ENCODE results near the gene AGMO.

The AGMO gene

DNA sequence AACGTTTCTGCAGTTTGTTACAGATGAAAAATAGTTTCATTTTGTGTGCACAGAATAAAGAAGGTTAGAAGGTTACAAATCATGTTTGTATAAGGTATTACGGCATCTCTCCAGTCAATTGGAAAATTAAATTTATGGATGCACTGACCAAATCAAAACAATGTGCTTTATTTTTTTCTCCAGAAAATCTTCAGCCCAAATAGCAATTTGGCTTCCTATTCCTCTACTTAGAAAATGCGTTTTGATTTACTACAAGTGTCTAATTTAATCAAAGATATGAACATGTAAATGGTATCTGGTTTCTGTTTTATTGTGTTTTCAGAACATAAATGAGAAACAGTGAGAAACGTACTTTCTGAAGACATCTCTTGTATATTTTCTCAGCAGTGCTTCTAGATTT, 63.4 kb downstream of the AGMO start:
- DNase-seq (ENCODE audit: low spot score), result no peak

DNA sequence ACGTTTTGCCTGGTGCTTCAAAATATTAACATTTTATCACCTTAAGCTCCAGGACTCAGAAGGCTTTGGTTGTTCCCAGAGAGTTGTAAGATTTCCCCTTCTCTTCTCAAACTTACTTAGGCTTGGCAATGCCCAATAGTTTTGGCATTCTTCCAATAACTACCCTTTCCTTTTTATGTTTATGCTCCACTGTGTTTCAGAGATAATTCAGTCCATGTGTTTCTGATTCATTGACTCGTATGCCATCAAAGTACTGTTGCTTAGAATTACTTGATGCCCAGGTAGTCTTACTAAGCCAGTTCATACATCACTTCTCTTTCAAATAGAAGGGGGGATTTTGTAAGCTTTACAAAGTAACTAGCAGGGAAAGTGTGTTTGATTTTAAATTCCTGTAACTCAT, 66.6 kb downstream of the AGMO start:
- DNase-seq (ENCODE audit: low spot score), result no peak

DNA sequence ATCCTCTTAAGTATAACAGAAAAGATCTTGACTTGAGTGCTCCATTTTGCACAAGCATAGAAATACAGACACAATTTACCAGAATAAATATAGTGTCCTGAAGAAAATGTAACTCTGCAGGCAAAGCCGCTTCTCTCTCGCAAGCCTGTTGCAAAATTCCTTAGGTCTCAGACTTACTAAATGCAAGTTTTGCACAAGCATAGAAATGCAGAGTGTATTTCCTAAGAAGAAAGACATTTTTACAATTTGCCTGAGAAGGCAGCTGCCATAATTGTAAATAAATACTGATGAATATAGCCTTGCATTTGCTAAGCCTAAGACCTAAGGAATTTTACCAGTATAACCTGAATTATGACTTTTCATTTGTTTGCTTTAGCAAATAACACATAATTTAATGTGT, 67.1 kb downstream of the AGMO start:
- DNase-seq (ENCODE audit: low spot score), result no peak

- DNase-seq (ENCODE audit: low spot score), result no peak
Measured at GRCh38 chr7:15491361-15491760, 70.5 kb downstream of the AGMO start.

- no peak for DNase-seq (ENCODE audit: low spot score)
Measured at GRCh38 chr7:15490291-15490690, 71.5 kb downstream of the AGMO start.

DNA sequence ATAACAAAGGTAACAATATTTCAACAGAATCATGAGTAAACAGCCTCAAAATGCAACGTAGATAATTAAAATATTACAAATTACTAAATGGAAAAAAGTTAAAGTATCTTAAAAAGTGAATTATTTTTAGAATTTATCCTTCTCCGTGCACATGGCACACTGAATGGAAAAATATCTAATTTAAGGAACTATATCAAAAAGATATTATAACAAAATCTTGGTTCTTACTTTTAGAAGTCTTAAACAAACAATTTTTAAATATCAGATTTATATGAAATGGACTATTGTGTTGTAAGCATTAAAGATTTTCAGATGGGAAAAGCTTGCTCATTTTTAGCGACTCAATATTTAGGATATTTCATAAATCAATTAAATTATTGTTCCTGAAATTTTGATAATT, 72.0 kb downstream of the AGMO start:
- DNase-seq (ENCODE audit: low spot score), result no peak

DNA sequence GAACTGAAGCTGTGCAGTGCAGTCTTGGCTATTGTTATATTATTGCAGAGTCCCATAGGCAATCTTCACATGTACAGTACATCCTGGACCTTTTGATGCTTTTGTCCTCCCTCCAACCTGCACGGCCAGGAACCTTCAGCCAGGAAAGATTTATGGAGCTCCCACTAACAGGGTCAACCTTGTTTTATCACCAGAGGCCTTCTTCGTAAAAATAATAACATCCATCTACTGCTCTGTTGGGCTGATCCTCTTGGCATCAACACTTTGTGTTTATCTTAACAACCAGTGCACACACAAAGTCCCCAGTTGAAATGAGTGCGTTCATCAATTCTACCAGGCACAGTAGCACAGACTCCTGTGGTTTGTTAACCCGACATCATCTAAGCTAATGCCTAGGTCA, 72.4 kb downstream of the AGMO start:
- DNase-seq (ENCODE audit: low spot score), result no peak

DNA sequence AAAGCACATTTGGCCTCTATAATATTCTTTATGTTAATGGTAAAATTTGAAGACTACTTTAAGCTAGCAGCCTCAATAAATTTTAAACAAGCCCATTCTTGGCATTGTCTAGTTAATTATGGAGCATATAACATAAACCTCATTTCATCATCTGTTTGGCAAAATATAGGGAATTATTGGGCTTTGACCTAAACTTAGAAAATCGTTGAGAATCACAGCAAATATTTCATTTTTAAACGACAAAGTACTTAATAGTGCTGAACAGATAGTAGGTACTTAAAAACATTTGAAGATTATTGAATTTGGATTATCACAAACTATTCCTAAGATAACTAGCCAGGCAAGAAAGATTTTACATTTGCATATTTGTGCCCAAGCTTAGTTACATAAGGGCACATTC, 73.4 kb downstream of the AGMO start:
- DNase-seq (ENCODE audit: low spot score), result no peak

DNA sequence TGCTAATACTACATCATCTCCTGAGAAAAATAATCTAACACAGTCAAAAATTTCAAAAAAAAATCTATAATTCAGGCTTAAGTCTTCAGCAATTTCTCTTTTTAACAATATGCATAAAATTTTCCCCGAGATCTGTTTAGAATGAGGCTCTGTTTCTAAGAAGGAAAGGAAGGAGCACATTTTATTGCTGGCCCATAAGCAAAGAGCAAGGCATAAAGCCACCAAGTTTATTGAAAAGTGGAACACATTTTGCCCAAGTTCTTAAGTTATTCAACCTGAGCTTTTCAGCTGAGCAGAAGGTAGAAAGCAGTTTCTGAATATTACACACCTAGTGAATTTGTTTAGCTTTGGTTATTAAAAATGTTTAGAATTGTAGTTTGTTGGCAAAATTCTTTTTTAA, 73.9 kb downstream of the AGMO start:
- no peak for DNase-seq (ENCODE audit: low spot score)

DNA sequence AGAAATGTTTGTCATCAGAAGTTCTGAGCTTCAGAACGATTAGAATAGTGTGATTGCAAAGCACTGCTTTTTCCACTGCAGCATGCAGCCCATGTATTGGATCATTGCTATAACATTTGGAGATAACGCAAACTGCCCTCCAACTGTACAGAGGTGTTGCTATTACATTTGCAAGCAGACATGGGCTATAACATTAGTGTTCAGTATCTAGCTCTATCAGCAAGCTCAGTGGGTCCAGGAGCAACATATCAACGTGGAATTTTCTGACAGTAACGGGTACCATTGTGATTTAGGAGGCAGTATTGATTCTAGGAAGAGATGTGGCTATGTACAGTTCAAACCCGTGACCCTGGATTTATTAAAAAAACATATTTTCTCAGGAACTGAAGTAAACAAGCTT, 75.8 kb downstream of the AGMO start:
- DNase-seq (ENCODE audit: low spot score), result no peak

DNA sequence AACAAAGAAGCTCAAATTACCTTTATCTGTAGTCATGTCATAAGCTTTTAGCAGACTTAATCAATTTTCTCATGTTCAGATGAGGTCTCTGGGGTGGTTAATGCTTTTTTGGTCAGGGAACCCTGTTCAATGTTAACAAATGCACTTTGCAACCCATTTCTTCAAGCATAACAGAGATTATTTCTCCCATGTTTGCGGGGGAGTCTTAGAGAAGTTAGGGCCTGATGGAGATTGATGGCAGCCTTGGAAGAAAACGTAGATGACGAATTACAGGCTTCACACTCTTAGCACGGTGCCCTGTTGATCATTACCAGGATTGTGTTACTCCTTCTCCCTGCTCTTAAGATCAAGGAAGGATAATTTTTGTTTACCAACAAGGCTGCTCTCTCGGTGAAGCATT, 76.4 kb downstream of the AGMO start:
- no peak for DNase-seq (ENCODE audit: low spot score)

GRCh38 chr7:15481132-15481531, 80.7 kb downstream of the AGMO start:
- DNase-seq (ENCODE audit: low spot score), result no peak

- DNase-seq (ENCODE audit: low spot score), result no peak
Measured at GRCh38 chr7:15478401-15478800, 83.4 kb downstream of the AGMO start.

DNA sequence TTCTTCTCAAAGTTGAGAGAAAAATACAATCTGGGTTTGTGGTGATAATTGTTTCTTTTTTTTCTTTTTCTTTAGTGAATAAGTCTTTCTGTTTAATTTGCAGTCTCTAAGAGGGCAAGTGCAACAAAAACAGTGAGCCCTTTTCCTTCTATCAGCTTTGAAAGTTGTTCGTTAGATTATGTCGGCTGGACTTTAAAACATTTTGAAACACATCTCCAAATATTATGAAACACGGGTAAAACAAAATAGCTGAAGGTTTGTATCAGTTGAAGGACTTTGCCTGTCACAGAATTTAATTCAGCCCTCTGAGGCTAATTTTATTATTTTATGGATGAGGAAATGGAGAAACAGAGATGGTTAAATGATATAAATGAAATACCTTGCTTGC, 85.3 kb downstream of the AGMO start:
- no peak for DNase-seq (ENCODE audit: low spot score)

DNA sequence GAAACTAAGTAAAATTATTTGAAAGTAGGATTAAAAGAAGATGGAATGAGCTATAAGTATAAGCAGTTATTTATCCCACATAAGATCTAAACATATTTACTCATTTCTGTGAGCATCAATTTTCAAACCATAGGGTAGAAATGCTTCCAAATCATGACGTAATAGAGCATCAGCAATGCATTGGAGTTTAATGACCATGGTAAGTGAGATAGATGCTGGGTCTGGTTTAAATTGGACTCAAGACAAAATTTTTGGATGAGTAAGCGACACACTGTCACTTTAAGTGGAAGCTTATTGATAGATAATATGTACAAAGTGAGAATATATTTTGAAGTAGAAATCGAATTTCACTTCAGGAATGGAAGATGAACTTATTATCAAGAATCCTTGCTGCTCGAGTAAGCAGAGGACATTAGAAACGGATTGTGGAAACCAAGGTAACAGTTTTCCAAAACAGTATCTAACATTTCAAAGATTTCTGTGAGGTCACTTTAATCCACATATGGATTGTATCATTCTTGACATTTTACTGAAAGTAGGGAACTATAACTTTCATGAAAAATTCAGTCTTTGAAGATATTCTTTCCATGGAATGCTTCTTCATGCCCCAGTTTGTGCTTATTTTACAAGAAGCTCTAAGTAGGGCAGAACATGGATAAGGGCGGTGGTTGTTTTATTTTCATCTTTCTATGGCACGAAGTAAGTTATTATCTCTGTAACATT, 85.8 kb downstream of the AGMO start:
- DNase-seq (ENCODE audit: low spot score), result no peak

DNA sequence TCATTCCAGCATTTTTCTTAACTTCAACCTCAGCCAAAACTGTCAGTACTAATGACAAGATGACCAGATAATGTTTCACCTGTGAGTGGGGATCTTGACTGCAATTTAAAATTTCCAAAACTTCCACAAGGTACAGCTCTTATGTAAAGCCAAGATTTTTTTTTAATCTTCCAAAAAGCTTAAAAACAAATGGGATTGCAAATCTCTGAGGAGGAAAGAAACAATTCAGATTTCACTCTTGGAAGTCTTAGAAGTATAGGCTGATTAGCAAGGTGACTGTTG, 90.2 kb downstream of the AGMO start:
- DNase-seq (ENCODE audit: low spot score), result no peak

- no peak for DNase-seq (ENCODE audit: low spot score)
Measured at GRCh38 chr7:15470825-15471668, 90.8 kb downstream of the AGMO start.

DNA sequence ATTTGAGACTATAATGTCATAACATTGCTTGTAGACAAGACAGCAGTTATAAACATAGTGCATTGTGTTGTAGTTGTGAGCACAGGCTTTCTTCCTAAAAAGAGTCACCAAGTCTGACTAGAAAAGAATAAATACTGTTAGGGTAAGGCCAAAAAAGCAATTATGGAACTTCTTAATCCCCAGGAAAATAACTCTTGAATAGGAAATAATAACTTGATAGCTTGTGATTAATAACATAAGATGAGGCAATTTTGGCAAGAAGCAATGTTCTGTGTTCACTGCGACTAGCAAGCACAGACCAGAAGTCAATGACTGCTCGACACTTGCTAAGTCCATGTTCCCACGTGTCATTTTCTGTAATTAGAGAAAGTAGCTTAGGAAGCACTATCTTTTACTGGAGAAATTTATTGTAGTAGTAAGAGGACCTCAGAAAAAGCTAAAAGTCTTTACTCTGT, 97.1 kb downstream of the AGMO start:
- no peak for DNase-seq (ENCODE audit: low spot score)

GRCh38 chr7:15463801-15464666, 97.8 kb downstream of the AGMO start:
- no peak for DNase-seq (ENCODE audit: low spot score)

- DNase-seq (ENCODE audit: low spot score), result no peak
Measured at GRCh38 chr7:15462721-15463389, 99.0 kb downstream of the AGMO start.

- no peak for DNase-seq (ENCODE audit: low spot score)
Measured at GRCh38 chr7:15461576-15461975, 100.2 kb downstream of the AGMO start.

DNA sequence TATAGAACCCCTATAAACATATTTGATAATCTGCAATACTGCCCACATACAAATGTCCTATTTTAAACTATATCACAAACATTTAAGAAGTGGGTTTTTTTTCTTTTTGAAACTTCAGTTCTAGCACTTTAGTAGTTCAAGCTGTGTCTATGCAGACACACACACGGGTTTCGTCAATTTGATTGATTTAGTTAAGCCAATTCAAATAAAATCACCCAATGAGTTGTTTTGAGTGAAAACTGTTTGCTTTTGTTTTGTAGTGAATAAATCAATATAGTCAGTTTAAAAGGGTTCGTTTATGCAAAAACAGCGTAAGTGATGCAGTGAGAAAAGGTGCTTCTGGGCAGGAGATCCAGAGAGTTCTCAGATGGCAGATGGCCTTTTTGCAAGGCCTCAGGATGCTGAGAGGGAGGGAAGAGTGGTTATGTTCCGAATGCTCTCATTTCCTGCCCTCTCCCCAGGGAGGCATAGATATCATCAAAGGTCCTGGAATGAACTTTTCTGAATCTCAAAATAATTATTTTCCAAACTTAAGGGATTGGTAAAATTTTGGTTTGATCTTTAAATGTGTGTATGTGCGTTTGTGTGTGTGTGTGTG, 102.7 kb downstream of the AGMO start:
- no peak for DNase-seq (ENCODE audit: low spot score)

All from ecto neural progenitor cell (in vitro differentiated cells).